PFSK-1 (cell line): ENCODE measurements around the gene KBTBD2.

Source experiments
- FOXP2 ChIP-seq: optimal IDR thresholded peaks from 2 replicates; pipeline ENCODE3; 2011; ENCODE audit warnings: borderline replicate concordance, control low read depth, inconsistent platforms; ENCODE audit not compliant: insufficient read depth; ENCODE audit errors: extremely low read length, extremely low read depth
- POLR2AphosphoS5 ChIP-seq: IDR thresholded peaks from 2 replicates; pipeline ENCODE4 v1.6.1; 2012; ENCODE audit warnings: low read depth, mild to moderate bottlenecking, control low read depth, low read length, moderate library complexity
- SIN3A ChIP-seq: IDR thresholded peaks from 2 replicates; pipeline ENCODE4 v1.6.1; 2012; ENCODE audit warnings: mild to moderate bottlenecking, low read length, moderate library complexity, borderline replicate concordance; ENCODE audit not compliant: insufficient read depth
- TAF1 ChIP-seq: IDR thresholded peaks from 2 replicates; pipeline ENCODE4 v1.6.1; 2012; ENCODE audit warnings: low read length, control low read depth, borderline replicate concordance; ENCODE audit not compliant: insufficient read depth
- TF ChIP-seq, protein P1 (sequence below), 2 experiments: IDR thresholded peaks; 2 replicates each; pipeline versions ENCODE4 v1.6.1 to v1.8.0; 2011 to 2012; ENCODE audit warnings: low read depth in 2 of 2, low read length in 2 of 2, control low read depth in 1 of 2, inconsistent platforms in 1 of 2, mild to moderate bottlenecking in 1 of 2, moderate library complexity in 1 of 2; ENCODE audit not compliant: insufficient read depth in 1 of 2

- TF ChIP-seq, protein P1, sequence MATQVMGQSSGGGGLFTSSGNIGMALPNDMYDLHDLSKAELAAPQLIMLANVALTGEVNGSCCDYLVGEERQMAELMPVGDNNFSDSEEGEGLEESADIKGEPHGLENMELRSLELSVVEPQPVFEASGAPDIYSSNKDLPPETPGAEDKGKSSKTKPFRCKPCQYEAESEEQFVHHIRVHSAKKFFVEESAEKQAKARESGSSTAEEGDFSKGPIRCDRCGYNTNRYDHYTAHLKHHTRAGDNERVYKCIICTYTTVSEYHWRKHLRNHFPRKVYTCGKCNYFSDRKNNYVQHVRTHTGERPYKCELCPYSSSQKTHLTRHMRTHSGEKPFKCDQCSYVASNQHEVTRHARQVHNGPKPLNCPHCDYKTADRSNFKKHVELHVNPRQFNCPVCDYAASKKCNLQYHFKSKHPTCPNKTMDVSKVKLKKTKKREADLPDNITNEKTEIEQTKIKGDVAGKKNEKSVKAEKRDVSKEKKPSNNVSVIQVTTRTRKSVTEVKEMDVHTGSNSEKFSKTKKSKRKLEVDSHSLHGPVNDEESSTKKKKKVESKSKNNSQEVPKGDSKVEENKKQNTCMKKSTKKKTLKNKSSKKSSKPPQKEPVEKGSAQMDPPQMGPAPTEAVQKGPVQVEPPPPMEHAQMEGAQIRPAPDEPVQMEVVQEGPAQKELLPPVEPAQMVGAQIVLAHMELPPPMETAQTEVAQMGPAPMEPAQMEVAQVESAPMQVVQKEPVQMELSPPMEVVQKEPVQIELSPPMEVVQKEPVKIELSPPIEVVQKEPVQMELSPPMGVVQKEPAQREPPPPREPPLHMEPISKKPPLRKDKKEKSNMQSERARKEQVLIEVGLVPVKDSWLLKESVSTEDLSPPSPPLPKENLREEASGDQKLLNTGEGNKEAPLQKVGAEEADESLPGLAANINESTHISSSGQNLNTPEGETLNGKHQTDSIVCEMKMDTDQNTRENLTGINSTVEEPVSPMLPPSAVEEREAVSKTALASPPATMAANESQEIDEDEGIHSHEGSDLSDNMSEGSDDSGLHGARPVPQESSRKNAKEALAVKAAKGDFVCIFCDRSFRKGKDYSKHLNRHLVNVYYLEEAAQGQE (IDR thresholded peaks at IDR 0.05; ENCODE audit: insufficient read depth in 1 of 2, low read depth in 2 of 2, low read length in 2 of 2), result no peak
- no peak for TF ChIP-seq POLR2AphosphoS5
- no peak for TF ChIP-seq TAF1
- no peak for TF ChIP-seq SIN3A
- no peak for TF ChIP-seq FOXP2
These were observed 38.0 kb upstream of the KBTBD2 start for GRCh38 chr7:32929430-32930143.
